HepG2 (cell line): ENCODE measurements around the gene CDT1. TPM values are rescaled to one million over a fixed set of nuclear protein-coding genes. Genes with fewer than 3 reads are reported as not detected.
A peak's percentile ranks its signal among the peaks of the same experiment; 100 is the strongest.

Experiments used
- CHD2 ChIP-seq: IDR thresholded peaks from 2 replicates; pipeline ENCODE4 v1.6.1; 2011; ENCODE audit warnings: low read depth, low read length, improper control_type of control experiment
- EEA1 ChIP-seq: sonication (generic); formaldehyde crosslinking; IDR thresholded peaks from 2 replicates; pipeline ENCODE4 v1.5.1; 2020; ENCODE audit warnings: mild to moderate bottlenecking, missing genetic modification reagents, borderline replicate concordance
- FIP1L1 ChIP-seq: fragments of 200-400 bp; formaldehyde crosslinking; IDR thresholded peaks from 2 replicates; pipeline ENCODE4 v1.6.1; 2018; ENCODE audit warnings: low read depth, mild to moderate bottlenecking, low read length, moderate library complexity, borderline replicate concordance; ENCODE audit not compliant: insufficient read depth
- GZF1 ChIP-seq: sonication (generic); formaldehyde crosslinking; IDR thresholded peaks from 2 replicates; pipeline ENCODE4 v1.5.1; 2020; ENCODE audit warnings: mild to moderate bottlenecking, missing genetic modification reagents
- HOXA7 ChIP-seq: sonication (generic); formaldehyde crosslinking; IDR thresholded peaks from 2 replicates; pipeline ENCODE4 v1.8.1; 2022; ENCODE audit warnings: mild to moderate bottlenecking, missing genetic modification reagents, moderate library complexity
- KLF15 ChIP-seq: sonication (generic); formaldehyde crosslinking; IDR thresholded peaks from 2 replicates; pipeline ENCODE4 v1.8.1; 2023; ENCODE audit warnings: borderline replicate concordance, mild to moderate bottlenecking, inconsistent platforms, missing genetic modification reagents, mixed read lengths
- NKX3-1 ChIP-seq: sonication (generic); formaldehyde crosslinking; IDR thresholded peaks from 2 replicates; pipeline ENCODE4 v1.5.0; 2020; ENCODE audit warnings: missing genetic modification reagents
- NRL ChIP-seq: sonication (generic); formaldehyde crosslinking; IDR thresholded peaks from 2 replicates; pipeline ENCODE4 v1.5.0; 2020; ENCODE audit warnings: missing genetic modification reagents, mild to moderate bottlenecking, moderate library complexity, borderline replicate concordance
- PREB ChIP-seq: sonication (generic); formaldehyde crosslinking; IDR thresholded peaks from 2 replicates; pipeline ENCODE4 v1.4.0; 2020; ENCODE audit warnings: missing genetic modification reagents
- RAD21 ChIP-seq: fragments of 450-650 bp; formaldehyde crosslinking; IDR thresholded peaks from 2 replicates; pipeline ENCODE4 v1.5.0; 2020; ENCODE audit warnings: mild to moderate bottlenecking
- RARA ChIP-seq: IDR thresholded peaks from 2 replicates; pipeline ENCODE4 v1.6.1; 2016; ENCODE audit warnings: missing genetic modification reagents, missing compliant biosample characterization
- SKI ChIP-seq: fragments of 450-650 bp; IDR thresholded peaks from one replicate; pipeline ENCODE4 v1.6.1; 2018; ENCODE audit warnings: mild to moderate bottlenecking; ENCODE audit not compliant: partially characterized antibody
- SRY ChIP-seq: sonication (generic); formaldehyde crosslinking; IDR thresholded peaks from 2 replicates; pipeline ENCODE4 v1.8.0; 2022; ENCODE audit warnings: mild to moderate bottlenecking, missing genetic modification reagents
- ZNF224 ChIP-seq: sonication (generic); formaldehyde crosslinking; IDR thresholded peaks from 2 replicates; pipeline ENCODE4 v1.5.0; 2020; ENCODE audit warnings: mild to moderate bottlenecking, missing genetic modification reagents
- ZNF260 ChIP-seq: sonication (generic); formaldehyde crosslinking; IDR thresholded peaks from 2 replicates; pipeline ENCODE4 v1.4.0; 2020; ENCODE audit warnings: missing genetic modification reagents, low read depth, mild to moderate bottlenecking, borderline replicate concordance
- ZNF331 ChIP-seq: sonication (generic); formaldehyde crosslinking; IDR thresholded peaks from 2 replicates; pipeline ENCODE4 v1.4.0; 2020; ENCODE audit warnings: missing genetic modification reagents
- ZNF44 ChIP-seq: sonication (generic); formaldehyde crosslinking; IDR thresholded peaks from 2 replicates; pipeline ENCODE4 v1.5.1; 2020; ENCODE audit warnings: mild to moderate bottlenecking, missing genetic modification reagents
- ZNF547 ChIP-seq: sonication (generic); formaldehyde crosslinking; IDR thresholded peaks from 2 replicates; pipeline ENCODE4 v1.5.1; 2020; ENCODE audit warnings: mild to moderate bottlenecking, missing genetic modification reagents
- ZNF572 ChIP-seq: sonication (generic); formaldehyde crosslinking; IDR thresholded peaks from 2 replicates; pipeline ENCODE4 v1.5.1; 2020; ENCODE audit warnings: mild to moderate bottlenecking, missing genetic modification reagents
- ZNF768 ChIP-seq: sonication (generic); formaldehyde crosslinking; IDR thresholded peaks from 2 replicates; pipeline ENCODE4 v1.4.0; 2020; ENCODE audit warnings: missing genetic modification reagents
- polyA plus RNA-seq, 8 experiments: library from polyadenylated mRNA; depleted of rRNA in 3 of 8; stranded (reverse) in 7 of 8; unstranded in 1 of 8; fragments of >200 nt; fragmentation: Illumina TruSeq in 4 of 8; extraction: Trizol in 4 of 8; gene quantifications; 2 replicates each; pipeline versions ENCODE4 v1.2.1 to v1.2.3, GENCODE V29; 2011 to 2016; ENCODE audit warnings: low read depth in 4 of 8, missing spikeins in 1 of 8, mixed read lengths in 1 of 8; ENCODE audit not compliant: insufficient read depth in 1 of 8
- total RNA-seq, 5 experiments: library from RNA; depleted of rRNA; stranded (reverse); fragments of >200 nt; fragmentation: Illumina TruSeq; extraction: Trizol; gene quantifications; 2 replicates each; pipeline ENCODE4 v1.2.3, GENCODE V29; 2016; ENCODE audit warnings: low read depth in 1 of 5
- TF ChIP-seq, protein P1 (sequence below): sonication (generic); formaldehyde crosslinking; IDR thresholded peaks from 2 replicates; pipeline ENCODE4 v1.5.0; 2020; ENCODE audit warnings: missing genetic modification reagents
- TF ChIP-seq, protein P2 (sequence below): sonication (generic); formaldehyde crosslinking; IDR thresholded peaks from 2 replicates; pipeline ENCODE4 v1.4.0; 2020; ENCODE audit warnings: mild to moderate bottlenecking, missing genetic modification reagents
- TF ChIP-seq, protein P3 (sequence below): sonication (generic); formaldehyde crosslinking; conservative IDR thresholded peaks from 2 replicates; pipeline ENCODE4 v1.8.0; 2022; ENCODE audit warnings: low read depth, missing genetic modification reagents

Gene CDT1
- total and polyA plus RNA-seq, 2 of the 13 experiments (the other 11 are each of a cell fraction or from before 2014, with no cell fraction given) = 23.1 to 23.8 TPM

- TF ChIP-seq RARA (CRISPR knock-in tag) (no peak), KLF15 (CRISPR knock-in tag) (no peak), ZNF768 (CRISPR knock-in tag) (peak; percentile 66; the same call in 1 of the 2 replicates), ZNF547 (no peak), SRY (peak; percentile 45; the same call in 1 of the 2 replicates), ZNF260 (CRISPR knock-in tag) (no peak), GZF1 (CRISPR knock-in tag) (peak; percentile 94), SKI (no peak), ZNF224 (no peak), NRL (CRISPR knock-in tag) (peak; percentile 88; the same call in 1 of the 2 replicates), NKX3-1 (no peak), RAD21 (peak; percentile 48), ZNF44 (CRISPR knock-in tag) (no peak), ZNF331 (0 out of 2 replicates have a peak, but pooled peaks have one; percentile 32), HOXA7 (no peak), ZNF572 (CRISPR knock-in tag) (peak; percentile 74; the same call in 1 of the 2 replicates), FIP1L1 (no peak), EEA1 (CRISPR knock-in tag) (no peak), CHD2 (no peak), PREB (no peak)
- TF ChIP-seq, protein P1, sequence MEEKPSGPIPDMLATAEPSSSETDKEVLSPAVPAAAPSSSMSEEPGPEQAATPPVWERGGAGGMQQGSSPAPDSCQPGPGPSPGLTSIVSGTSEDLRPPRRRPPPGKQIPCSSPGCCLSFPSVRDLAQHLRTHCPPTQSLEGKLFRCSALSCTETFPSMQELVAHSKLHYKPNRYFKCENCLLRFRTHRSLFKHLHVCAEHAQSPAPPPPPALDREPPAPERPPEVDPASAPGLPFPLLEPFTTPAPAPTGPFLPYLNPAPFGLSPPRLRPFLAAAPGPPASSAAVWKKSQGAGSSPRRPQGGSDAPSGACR = no peak; the same call in 1 of the 2 replicates
- TF ChIP-seq, protein P2, sequence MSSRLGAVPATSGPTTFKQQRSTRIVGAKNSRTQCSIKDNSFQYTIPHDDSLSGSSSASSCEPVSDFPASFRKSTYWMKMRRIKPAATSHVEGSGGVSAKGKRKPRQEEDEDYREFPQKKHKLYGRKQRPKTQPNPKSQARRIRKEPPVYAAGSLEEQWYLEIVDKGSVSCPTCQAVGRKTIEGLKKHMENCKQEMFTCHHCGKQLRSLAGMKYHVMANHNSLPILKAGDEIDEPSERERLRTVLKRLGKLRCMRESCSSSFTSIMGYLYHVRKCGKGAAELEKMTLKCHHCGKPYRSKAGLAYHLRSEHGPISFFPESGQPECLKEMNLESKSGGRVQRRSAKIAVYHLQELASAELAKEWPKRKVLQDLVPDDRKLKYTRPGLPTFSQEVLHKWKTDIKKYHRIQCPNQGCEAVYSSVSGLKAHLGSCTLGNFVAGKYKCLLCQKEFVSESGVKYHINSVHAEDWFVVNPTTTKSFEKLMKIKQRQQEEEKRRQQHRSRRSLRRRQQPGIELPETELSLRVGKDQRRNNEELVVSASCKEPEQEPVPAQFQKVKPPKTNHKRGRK (CRISPR knock-in tag) = no peak
- TF ChIP-seq, protein P3, sequence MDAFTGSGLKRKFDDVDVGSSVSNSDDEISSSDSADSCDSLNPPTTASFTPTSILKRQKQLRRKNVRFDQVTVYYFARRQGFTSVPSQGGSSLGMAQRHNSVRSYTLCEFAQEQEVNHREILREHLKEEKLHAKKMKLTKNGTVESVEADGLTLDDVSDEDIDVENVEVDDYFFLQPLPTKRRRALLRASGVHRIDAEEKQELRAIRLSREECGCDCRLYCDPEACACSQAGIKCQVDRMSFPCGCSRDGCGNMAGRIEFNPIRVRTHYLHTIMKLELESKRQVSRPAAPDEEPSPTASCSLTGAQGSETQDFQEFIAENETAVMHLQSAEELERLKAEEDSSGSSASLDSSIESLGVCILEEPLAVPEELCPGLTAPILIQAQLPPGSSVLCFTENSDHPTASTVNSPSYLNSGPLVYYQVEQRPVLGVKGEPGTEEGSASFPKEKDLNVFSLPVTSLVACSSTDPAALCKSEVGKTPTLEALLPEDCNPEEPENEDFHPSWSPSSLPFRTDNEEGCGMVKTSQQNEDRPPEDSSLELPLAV (CRISPR knock-in tag) = no peak
Measured at GRCh38 chr16:88804552-88805339, 1.2 kb downstream of the CDT1 start (continued).
